A549 (cell line): Measurements from ENCODE around the gene RANBP9. TPM values are rescaled to one million over a fixed set of nuclear protein-coding genes. Genes with fewer than 3 reads are reported as not detected.

Experiments used
- ATAC-seq, 2 experiments: fragments of 200-7000 bp in 1 of 2; fragments of >200 bp in 1 of 2; cut with Nextera tagmentation in 1 of 2; cut with Tn5 transposase in 1 of 2; 3 replicates each; pipeline versions ENCODE4 v1.8.0 to v1.9.1; 2018 to 2020; ENCODE audit warnings: mild to moderate bottlenecking in 1 of 2, moderate library complexity in 1 of 2
- CTCF ChIA-PET: fragments of 300-600 bp; sonication (Branson Sonifier 250); formaldehyde crosslinking; extraction: SDS; loops from one replicate; lab custom pipeline; 2021; ENCODE audit warnings: antibody characterized with exemption, inconsistent platforms; lab: Yijun Ruan, JAX
- POLR2A ChIA-PET: fragments of 350-600 bp; formaldehyde crosslinking; extraction: SDS; loops from one replicate; lab custom pipeline; 2021; ENCODE audit warnings: antibody characterized with exemption, inconsistent platforms; lab: Yijun Ruan, JAX
- DNase-seq, 2 experiments: peaks; one replicate each; pipeline versions ENCODE4 v3.0.0 to v3.0.0-alpha.2; 2011 to 2016; ENCODE audit warnings: low read depth in 1 of 2, low spot score in 1 of 2
- FAIRE-seq: peaks from 2 replicates; lab custom pipeline; 2011; peaks lifted over from hg19 to GRCh38; lab: Jason Lieb, UNC
- H3K27ac ChIP-seq, 2 experiments: fragments of >200 bp; sonication (Bioruptor Twin); formaldehyde crosslinking; 3 replicates each; pipeline ENCODE4 v1.5.1; 2016 to 2017
- H3K4me1 ChIP-seq: fragments of >200 bp; sonication (Bioruptor Twin); formaldehyde crosslinking; 3 replicates; pipeline ENCODE4 v1.6.1; 2016
- H3K4me2 ChIP-seq: fragments of >200 bp; sonication (Bioruptor Twin); formaldehyde crosslinking; 3 replicates; pipeline ENCODE4 v1.6.1; 2016
- H3K4me3 ChIP-seq: fragments of >200 bp; sonication (Bioruptor Twin); formaldehyde crosslinking; 3 replicates; pipeline ENCODE4 v1.5.1; 2016
- H3K9me3 ChIP-seq: fragments of >200 bp; sonication (Bioruptor Twin); formaldehyde crosslinking; 3 replicates; pipeline ENCODE4 v1.6.1; 2016
- CBX8 ChIP-seq: fragments of 200-600 bp; sonication (generic); IDR thresholded peaks from 2 replicates; pipeline ENCODE4 v1.6.1; 2016
- CEBPB ChIP-seq, 2 experiments: fragments of >200 bp in 1 of 2; sonication (Bioruptor Twin) in 1 of 2; formaldehyde crosslinking in 1 of 2; IDR thresholded peaks; 2 replicates each; pipeline ENCODE4 v1.6.1; 2012 to 2016
- CHD2 ChIP-seq: fragments of 150-350 bp; IDR thresholded peaks from 2 replicates; pipeline ENCODE4 v1.6.1; 2014; ENCODE audit warnings: low read length; ENCODE audit not compliant: partially characterized antibody
- CHD4 ChIP-seq: fragments of 200-600 bp; sonication (generic); IDR thresholded peaks from 2 replicates; pipeline ENCODE4 v1.6.1; 2016; ENCODE audit warnings: antibody characterized with exemption, mild to moderate bottlenecking, borderline replicate concordance
- CTCF ChIP-seq: fragments of >200 bp; sonication (Bioruptor Twin); formaldehyde crosslinking; IDR thresholded peaks from 3 replicates; pipeline ENCODE4 v1.5.1; 2016
- ELK1 ChIP-seq: fragments of 150-350 bp; IDR thresholded peaks from 2 replicates; pipeline ENCODE4 v1.6.1; 2014; ENCODE audit warnings: low read depth, mild to moderate bottlenecking, low read length
- EP300 ChIP-seq, 2 experiments: fragments of >200 bp; sonication (Bioruptor Twin); formaldehyde crosslinking; IDR thresholded peaks; 2 replicates in 1 of 2; 3 replicates in 1 of 2; pipeline ENCODE4 v1.6.1; 2016 to 2017
- FOSL2 ChIP-seq, 2 experiments: fragments of 450-650 bp in 1 of 2; fragments of >200 bp in 1 of 2; sonication (Bioruptor Twin) in 1 of 2; formaldehyde crosslinking; IDR thresholded peaks; 2 replicates each; pipeline versions ENCODE4 v1.5.0 to v1.6.1; 2016 to 2020; ENCODE audit warnings: mild to moderate bottlenecking in 1 of 2, moderate library complexity in 1 of 2
- FOXS1 ChIP-seq: fragments of 250-450 bp; sonication (Bioruptor Pico); IDR thresholded peaks from 2 replicates; pipeline ENCODE4 v1.5.0; 2020; ENCODE audit warnings: mild to moderate bottlenecking, moderate library complexity
- HDAC2 ChIP-seq: fragments of 200-600 bp; sonication (generic); IDR thresholded peaks from 2 replicates; pipeline ENCODE4 v1.6.1; 2016
- HEYL ChIP-seq: fragments of 250-450 bp; sonication (Bioruptor Pico); IDR thresholded peaks from 2 replicates; pipeline ENCODE4 v1.8.0; 2021; ENCODE audit warnings: mild to moderate bottlenecking, moderate library complexity
- HMGXB4 ChIP-seq: fragments of 250-450 bp; sonication (Bioruptor Pico); IDR thresholded peaks from 2 replicates; pipeline ENCODE4 v1.5.0; 2021; ENCODE audit warnings: mild to moderate bottlenecking, moderate library complexity, borderline replicate concordance
- HOXA7 ChIP-seq: fragments of 250-450 bp; sonication (Bioruptor Pico); IDR thresholded peaks from 2 replicates; pipeline ENCODE4 v1.5.0; 2020; ENCODE audit warnings: mild to moderate bottlenecking, moderate library complexity
- HOXB5 ChIP-seq: fragments of 250-450 bp; sonication (Bioruptor Pico); IDR thresholded peaks from 2 replicates; pipeline ENCODE4 v1.5.0; 2020; ENCODE audit warnings: mild to moderate bottlenecking, moderate library complexity
- PHF8 ChIP-seq: fragments of 200-600 bp; sonication (generic); IDR thresholded peaks from 2 replicates; pipeline ENCODE4 v1.6.1; 2016; ENCODE audit warnings: low read depth, mild to moderate bottlenecking, antibody characterized with exemption, moderate library complexity, borderline replicate concordance
- RARB ChIP-seq: fragments of 250-450 bp; sonication (Bioruptor Pico); IDR thresholded peaks from 2 replicates; pipeline ENCODE4 v1.8.0; 2021; ENCODE audit warnings: mild to moderate bottlenecking, moderate library complexity
- SMC3 ChIP-seq: fragments of >200 bp; sonication (Bioruptor Twin); formaldehyde crosslinking; IDR thresholded peaks from 3 replicates; pipeline ENCODE4 v1.6.1; 2018; ENCODE audit warnings: inconsistent platforms
- USF2 ChIP-seq: fragments of 450-650 bp; IDR thresholded peaks from 2 replicates; pipeline ENCODE4 v1.6.1; 2014; ENCODE audit warnings: antibody characterized with exemption
- ZC3H11A ChIP-seq: fragments of 450-650 bp; IDR thresholded peaks from 2 replicates; pipeline ENCODE4 v1.6.1; 2014; ENCODE audit warnings: antibody characterized with exemption, mild to moderate bottlenecking
- ZFP36 ChIP-seq: fragments of 450-650 bp; IDR thresholded peaks from 2 replicates; pipeline ENCODE4 v1.6.1; 2014; ENCODE audit warnings: borderline replicate concordance; ENCODE audit not compliant: partially characterized antibody
- ZSCAN20 ChIP-seq: fragments of 250-450 bp; sonication (Bioruptor Pico); IDR thresholded peaks from 2 replicates; pipeline ENCODE4 v1.8.0; 2022; ENCODE audit warnings: mild to moderate bottlenecking, moderate library complexity
- WGBS: methylation state at CpG from one replicate; pipeline ENCODE4 v1.1.6; 2017; ENCODE audit errors: missing lambda C conversion rate; 5-methylcytosine and 5-hydroxymethylcytosine counted together
- polyA plus RNA-seq, 4 experiments: library from polyadenylated mRNA; depleted of rRNA in 3 of 4; stranded (reverse); fragments of >200 nt; fragmentation: RNase III in 1 of 4; extraction: RNeasy Plus Mini Kit Qiagen cat#74134 plus additional on column Dnase treatment in 1 of 4; gene quantifications; 2 replicates in 3 of 4; 3 replicates in 1 of 4; pipeline ENCODE4 v1.2.3, GENCODE V29; 2011 to 2017
- TF ChIP-seq, protein P1 (sequence below): IDR thresholded peaks from 2 replicates; pipeline ENCODE4 v1.6.1; 2012; ENCODE audit warnings: low read depth, borderline replicate concordance
- TF ChIP-seq, protein P2 (sequence below): fragments of 250-450 bp; sonication (Bioruptor Pico); IDR thresholded peaks from 2 replicates; pipeline ENCODE4 v1.5.0; 2020; ENCODE audit warnings: low read depth, mild to moderate bottlenecking, moderate library complexity

Gene RANBP9
- polyA plus RNA-seq, 2 of the 4 experiments (the other 2 are of a cell fraction) = 13.7 to 15.7 TPM

DNA sequence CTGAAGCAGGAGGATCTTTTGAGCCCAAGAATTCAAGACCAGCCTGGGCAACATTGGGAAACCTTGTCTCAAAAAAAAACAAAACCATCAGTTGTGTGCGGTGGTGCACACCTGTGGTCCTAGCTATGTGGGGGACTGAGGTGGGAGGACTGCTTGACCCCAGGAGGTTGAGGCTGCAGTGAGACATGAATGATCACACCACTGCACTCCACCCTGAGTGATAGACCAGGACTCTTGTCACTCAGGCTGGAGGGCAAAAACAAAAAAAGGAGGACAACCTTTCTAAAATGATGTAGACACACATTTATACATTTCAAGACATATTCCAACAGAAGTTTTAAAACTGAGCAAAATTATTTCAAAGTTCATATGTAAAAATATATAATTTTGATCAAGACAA lies 51.4 kb downstream of the RANBP9 start:
- 100% methylated on average over 1 of the region's 1 CpG for WGBS
- no peak overlapping the region for H3K4me2 ChIP-seq
- H3K4me3 ChIP-seq = no peak overlapping the region
- H3K4me1 ChIP-seq = peaks cover 7% of the 10 kb centered on the region; the same call in 1 of the 3 replicates
- ChIA-PET CTCF (interaction anchor here (0.6 kb wide), 1 partner anchor 205 kb away, joined by 4 read pairs; no protein-coding TSS in a partner anchor), POLR2A (no interaction called here)
- TF ChIP-seq, protein P1, sequence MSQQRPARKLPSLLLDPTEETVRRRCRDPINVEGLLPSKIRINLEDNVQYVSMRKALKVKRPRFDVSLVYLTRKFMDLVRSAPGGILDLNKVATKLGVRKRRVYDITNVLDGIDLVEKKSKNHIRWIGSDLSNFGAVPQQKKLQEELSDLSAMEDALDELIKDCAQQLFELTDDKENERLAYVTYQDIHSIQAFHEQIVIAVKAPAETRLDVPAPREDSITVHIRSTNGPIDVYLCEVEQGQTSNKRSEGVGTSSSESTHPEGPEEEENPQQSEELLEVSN = no peak
- TF ChIP-seq HOXA7 (CRISPR knock-in tag) = no peak
- no peak for TF ChIP-seq EP300 (IDR thresholded peaks at IDR 0.05)
- TF ChIP-seq RARB = no peak
- TF ChIP-seq CHD4 = no peak
- no peak for TF ChIP-seq CHD2
- TF ChIP-seq ZSCAN20 (CRISPR knock-in tag) = no peak
- no peak overlapping the region for H3K27ac ChIP-seq
- FAIRE-seq = no peak
- ATAC-seq = no peak
- H3K9me3 ChIP-seq = no peaks in the 10 kb centered on the region
- DNase-seq = no peak

- WGBS = 94% methylated on average over 1 of the region's 1 CpG
- ATAC-seq (no peak), DNase-seq (no peak), FAIRE-seq (no peak)
- ChIA-PET POLR2A (no interaction called here), CTCF (no interaction called here)
- no peak overlapping the region for H3K27ac ChIP-seq
- no peak overlapping the region for H3K4me2 ChIP-seq
- H3K4me3 ChIP-seq = no peak overlapping the region
- TF ChIP-seq ELK1 = no peak
- no peak for TF ChIP-seq FOSL2 (IDR thresholded peaks at IDR 0.05)
- TF ChIP-seq FOSL2 (CRISPR knock-in tag; IDR thresholded peaks at IDR 0.05) = no peak
- no peak for TF ChIP-seq CEBPB (IDR thresholded peaks at IDR 0.05)
- no peak for TF ChIP-seq ZC3H11A
- no peak for TF ChIP-seq USF2
- no peak for TF ChIP-seq HOXA7 (CRISPR knock-in tag)
- TF ChIP-seq HDAC2 = no peak
- no peak for TF ChIP-seq RARB
- no peak for TF ChIP-seq HMGXB4
- TF ChIP-seq HEYL = no peak
- no peak for TF ChIP-seq CBX8
- TF ChIP-seq ZFP36 = no peak
- TF ChIP-seq, protein P2, sequence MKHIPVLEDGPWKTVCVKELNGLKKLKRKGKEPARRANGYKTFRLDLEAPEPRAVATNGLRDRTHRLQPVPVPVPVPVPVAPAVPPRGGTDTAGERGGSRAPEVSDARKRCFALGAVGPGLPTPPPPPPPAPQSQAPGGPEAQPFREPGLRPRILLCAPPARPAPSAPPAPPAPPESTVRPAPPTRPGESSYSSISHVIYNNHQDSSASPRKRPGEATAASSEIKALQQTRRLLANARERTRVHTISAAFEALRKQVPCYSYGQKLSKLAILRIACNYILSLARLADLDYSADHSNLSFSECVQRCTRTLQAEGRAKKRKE (CRISPR knock-in tag) = no peak
- TF ChIP-seq CTCF = no peak
- TF ChIP-seq PHF8 = no peak
- TF ChIP-seq FOXS1 = no peak
- TF ChIP-seq SMC3 = no peak
- no peak for TF ChIP-seq HOXB5 (CRISPR knock-in tag)
- TF ChIP-seq ZSCAN20 (CRISPR knock-in tag) = no peak
- H3K9me3 ChIP-seq = no peaks in the 10 kb centered on the region
- peaks cover 10% of the 10 kb centered on the region; the same call in 2 of the 3 replicates for H3K4me1 ChIP-seq
Observed at GRCh38 chr6:13655700-13656099, 55.9 kb downstream of the RANBP9 start.
